HG03378 (cell line): ENCODE data around the gene KRTAP10-8.
"Not testable (repeated sequence)": the region's sequence is repeated elsewhere in the genome, so short reads cannot be mapped to it uniquely, and the experiment has no call there.

Experiments
- ATAC-seq: cut with Tn5 transposase; IDR thresholded peaks from one replicate; pipeline ENCODE4 v1.9.1; 2021; ENCODE audit warnings: mild to moderate bottlenecking, moderate library complexity; ENCODE audit not compliant: unreplicated experiment

KRTAP10-8 gene

GRCh38 chr21:44616591-44616926 is 4.7 kb downstream of the KRTAP10-8 start:
- no peak for ATAC-seq

- ATAC-seq = no peak
Observed at GRCh38 chr21:44617071-44617501, 5.2 kb downstream of the KRTAP10-8 start.

- ATAC-seq = no peak
Observed at GRCh38 chr21:44618504-44618903, 6.6 kb downstream of the KRTAP10-8 start.

- ATAC-seq = no peak
Observed at GRCh38 chr21:44618909-44619308, 7.0 kb downstream of the KRTAP10-8 start.

GRCh38 chr21:44619886-44620285 is 8.0 kb downstream of the KRTAP10-8 start:
- ATAC-seq = no peak

- ATAC-seq = no peak
Observed at GRCh38 chr21:44623575-44623974, 11.7 kb downstream of the KRTAP10-8 start.

GRCh38 chr21:44625756-44626155 is 13.9 kb downstream of the KRTAP10-8 start:
- no peak for ATAC-seq

GRCh38 chr21:44626262-44626661 is 14.4 kb downstream of the KRTAP10-8 start:
- ATAC-seq = no peak

- ATAC-seq = no peak
Observed at GRCh38 chr21:44626673-44627143, 14.8 kb downstream of the KRTAP10-8 start, which contains the start of gene KRTAP10-9. Gene KRTAP10-9 (plus strand): TSS chr21:44627093. CDS start chr21:44627172, 79 bp downstream.

GRCh38 chr21:44627181-44627822 is 15.4 kb downstream of the KRTAP10-8 start:
- not testable (repeated sequence) for ATAC-seq

GRCh38 chr21:44627831-44628233 is 16.0 kb downstream of the KRTAP10-8 start:
- not testable (repeated sequence) for ATAC-seq

GRCh38 chr21:44628707-44629391 is 17.0 kb downstream of the KRTAP10-8 start:
- no peak for ATAC-seq

- ATAC-seq = no peak
Observed at GRCh38 chr21:44630440-44630839, 18.6 kb downstream of the KRTAP10-8 start.

GRCh38 chr21:44632067-44632466 is 20.2 kb downstream of the KRTAP10-8 start:
- no peak for ATAC-seq

GRCh38 chr21:44636209-44637017 is 24.5 kb downstream of the KRTAP10-8 start:
- ATAC-seq = no peak

- no peak for ATAC-seq
Observed at GRCh38 chr21:44637018-44637850, 25.4 kb downstream of the KRTAP10-8 start, which contains the start of gene KRTAP10-10. Gene KRTAP10-10 (plus strand): TSS chr21:44637356. CDS start chr21:44637418, 62 bp downstream.

GRCh38 chr21:44637851-44638348 is 26.0 kb downstream of the KRTAP10-8 start:
- ATAC-seq = not testable (repeated sequence)

GRCh38 chr21:44638506-44639330 is 26.8 kb downstream of the KRTAP10-8 start:
- not testable (repeated sequence) for ATAC-seq

- no peak for ATAC-seq
Observed at GRCh38 chr21:44639331-44639655, 27.4 kb downstream of the KRTAP10-8 start.

- no peak for ATAC-seq
Observed at GRCh38 chr21:44640761-44641160, 28.9 kb downstream of the KRTAP10-8 start.
